Keratinocyte (primary cell): ENCODE results near the gene CRKL. TPM values are rescaled to one million over a fixed set of nuclear protein-coding genes. Genes with fewer than 3 reads are reported as not detected.

ENCODE experiments used
- DNase-seq: peaks from one replicate; pipeline ENCODE4 v3.0.0-alpha.2; 2011; ENCODE audit warnings: low read depth, missing footprints, low spot score
- FAIRE-seq: peaks from 2 replicates; lab custom pipeline; 2011; peaks lifted over from hg19 to GRCh38; lab: Jason Lieb, UNC
- H2AFZ ChIP-seq: 2 replicates; pipeline ENCODE4 v1.6.0; 2012; ENCODE audit warnings: low read length, control low read depth, inconsistent platforms; ENCODE audit not compliant: control insufficient read depth
- H3K27ac ChIP-seq: 2 replicates; pipeline ENCODE4 v1.5.1; 2011; ENCODE audit warnings: low read length; ENCODE audit not compliant: control insufficient read depth, insufficient read depth
- H3K27me3 ChIP-seq: 3 replicates; pipeline ENCODE4 v1.6.0; 2011; ENCODE audit warnings: low read length; ENCODE audit not compliant: control insufficient read depth, insufficient read depth; ENCODE audit errors: extremely low read depth
- H3K36me3 ChIP-seq, 2 experiments: 2 replicates in 1 of 2; 3 replicates in 1 of 2; pipeline ENCODE4 v1.5.1; 2011; ENCODE audit warnings: low read length in 2 of 2, mild to moderate bottlenecking in 1 of 2; ENCODE audit not compliant: control insufficient read depth in 2 of 2, insufficient read depth in 2 of 2; ENCODE audit errors: extremely low read depth in 1 of 2
- H3K4me1 ChIP-seq: 3 replicates; pipeline ENCODE4 v1.5.1; 2011; ENCODE audit warnings: low read length; ENCODE audit not compliant: control insufficient read depth, insufficient read depth; ENCODE audit errors: extremely low read depth
- H3K4me2 ChIP-seq: 3 replicates; pipeline ENCODE4 v1.6.0; 2011; ENCODE audit warnings: low read depth, low read length; ENCODE audit not compliant: control insufficient read depth, insufficient read depth; ENCODE audit errors: extremely low read depth
- H3K4me3 ChIP-seq, 3 experiments: fragments of 200-600 bp in 1 of 3; sonication (generic) in 1 of 3; 2 replicates in 2 of 3; 3 replicates in 1 of 3; pipeline ENCODE4 v1.5.1; 2011 to 2016; ENCODE audit warnings: low read length in 3 of 3, mild to moderate bottlenecking in 3 of 3, control low read depth in 2 of 3, inconsistent platforms in 1 of 3, low read depth in 1 of 3, mixed read lengths in 1 of 3, mixed run types in 1 of 3, moderate library complexity in 1 of 3; ENCODE audit not compliant: control insufficient read depth in 2 of 3, insufficient read depth in 2 of 3; ENCODE audit errors: extremely low read depth in 1 of 3
- H3K79me2 ChIP-seq: 2 replicates; pipeline ENCODE4 v1.6.0; 2012; ENCODE audit warnings: low read length; ENCODE audit not compliant: control insufficient read depth, insufficient read depth
- H3K9ac ChIP-seq: 3 replicates; pipeline ENCODE4 v1.6.0; 2011; ENCODE audit warnings: low read length; ENCODE audit not compliant: control insufficient read depth, insufficient read depth; ENCODE audit errors: extremely low read depth
- H3K9me1 ChIP-seq: 3 replicates; pipeline ENCODE4 v1.6.0; 2011; ENCODE audit warnings: low read length; ENCODE audit not compliant: control insufficient read depth, insufficient read depth; ENCODE audit errors: extremely low read depth
- H3K9me3 ChIP-seq: 2 replicates; pipeline ENCODE4 v1.5.1; 2012; ENCODE audit warnings: low read depth, low read length; ENCODE audit not compliant: control insufficient read depth
- H4K20me1 ChIP-seq: 3 replicates; pipeline ENCODE4 v1.6.0; 2011; ENCODE audit warnings: low read length; ENCODE audit not compliant: control insufficient read depth, insufficient read depth; ENCODE audit errors: extremely low read depth
- CTCF ChIP-seq, 3 experiments: IDR thresholded peaks in 1 of 3; conservative IDR thresholded peaks in 1 of 3; optimal IDR thresholded peaks in 1 of 3; 2 replicates in 2 of 3; 3 replicates in 1 of 3; pipeline versions ENCODE3 to v1.5.1; 2011; ENCODE audit warnings: low read length in 3 of 3, mild to moderate bottlenecking in 3 of 3, moderate library complexity in 2 of 3, control low read depth in 1 of 3, inconsistent platforms in 1 of 3; ENCODE audit not compliant: insufficient read depth in 2 of 3; ENCODE audit errors: extremely low read depth in 1 of 3
- EZH2 ChIP-seq: IDR thresholded peaks from one replicate; pipeline ENCODE4 v1.6.1; 2012; ENCODE audit warnings: inconsistent platforms, mild to moderate bottlenecking, low read length, moderate library complexity
- dilution Hi-C: fragments of 300-500 bp; cut with MboI; formaldehyde crosslinking; loops from one replicate; pipeline ENCODE4 v1.7.0; 2020; ENCODE audit warnings: low sequenced_read_pairs; ENCODE audit not compliant: extremely low pct_ligation_motif_present
- polyA plus RNA-seq, 5 experiments: library from polyadenylated mRNA; depleted of rRNA in 3 of 5; stranded (reverse) in 3 of 5; stranded (forward) in 1 of 5; unstranded in 1 of 5; fragments of >200 nt; gene quantifications; 1 replicate in 1 of 5; 2 replicates in 3 of 5; 3 replicates in 1 of 5; pipeline versions ENCODE4 v1.2.1 to v1.2.3, GENCODE V29; 2011 to 2012; ENCODE audit warnings: missing spikeins in 2 of 5, low read depth in 1 of 5, low replicate concordance in 1 of 5

CRKL gene
- polyA plus RNA-seq, 1 donor (not counting 4 experiments of a cell fraction or from before 2014, with no cell fraction given) = 32.1 TPM

- peak overlapping the region; percentile 98 to 99 (median 98) for H3K4me3 ChIP-seq
- peaks cover 0 to 5% of the 10 kb centered on the region in 2 experiments for H3K36me3 ChIP-seq
- H3K9me3 ChIP-seq = no peaks in the 10 kb centered on the region
- peaks cover 23% of the 10 kb centered on the region for H4K20me1 ChIP-seq
- no peak for TF ChIP-seq CTCF (optimal IDR thresholded peaks at IDR 0.05 in 1 of 3, IDR thresholded peaks at IDR 0.05 in 1 of 3, conservative IDR thresholded peaks at IDR 0.05 in 1 of 3; ENCODE audit: extremely low read depth in 1 of 3, insufficient read depth in 2 of 3, low read length in 3 of 3)
- TF ChIP-seq EZH2 = no peak
- dilution Hi-C loops = no loop called here
- H2AFZ ChIP-seq = no peak overlapping the region
- no peak for FAIRE-seq
- peak overlapping the region; percentile 71 for H3K27ac ChIP-seq
- H3K4me1 ChIP-seq = peaks cover 23% of the 10 kb centered on the region
- no peaks in the 10 kb centered on the region for H3K9me1 ChIP-seq
- H3K79me2 ChIP-seq = peaks cover 65% of the 10 kb centered on the region
- no peaks in the 10 kb centered on the region for H3K27me3 ChIP-seq
- no peak for DNase-seq
- peak overlapping the region; percentile 94 for H3K9ac ChIP-seq
- H3K4me2 ChIP-seq = peak overlapping the region; percentile 95
Measured at GRCh38 chr22:20918663-20919218, 1.5 kb downstream of the CRKL start.

- DNase-seq = no peak
- peak overlapping the region; percentile 71 for H3K27ac ChIP-seq
- peaks cover 0 to 5% of the 10 kb centered on the region in 2 experiments for H3K36me3 ChIP-seq
- no peaks in the 10 kb centered on the region for H3K9me3 ChIP-seq
- H3K4me2 ChIP-seq = peak overlapping the region; percentile 95
- H3K9ac ChIP-seq = peak overlapping the region; percentile 94
- H4K20me1 ChIP-seq = peaks cover 29% of the 10 kb centered on the region
- TF ChIP-seq CTCF (optimal IDR thresholded peaks at IDR 0.05 in 1 of 3, IDR thresholded peaks at IDR 0.05 in 1 of 3, conservative IDR thresholded peaks at IDR 0.05 in 1 of 3; ENCODE audit: extremely low read depth in 1 of 3, insufficient read depth in 2 of 3, low read length in 3 of 3) (no peak), EZH2 (no peak)
- dilution Hi-C loops = no loop called here
- peak overlapping the region; percentile 98 to 99 (median 98) for H3K4me3 ChIP-seq
- H2AFZ ChIP-seq = no peak overlapping the region
- peaks cover 23% of the 10 kb centered on the region for H3K4me1 ChIP-seq
- no peaks in the 10 kb centered on the region for H3K9me1 ChIP-seq
- peaks cover 74% of the 10 kb centered on the region for H3K79me2 ChIP-seq
- FAIRE-seq = no peak
- no peaks in the 10 kb centered on the region for H3K27me3 ChIP-seq
Measured at GRCh38 chr22:20919718-20920117, 2.5 kb downstream of the CRKL start.
